ENCODE measurements around the gene FXYD7. TPM values are rescaled to one million over a fixed set of nuclear protein-coding genes. Genes with fewer than 3 reads are reported as not detected.

Gene FXYD7, protein sequence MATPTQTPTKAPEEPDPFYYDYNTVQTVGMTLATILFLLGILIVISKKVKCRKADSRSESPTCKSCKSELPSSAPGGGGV
- not detected in 2 replicates for total RNA-seq (2012; rRNA removed)
- 0.31 and 0.39 TPM in 2 replicates for polyA plus RNA-seq (2012; rRNA removed)
- 0.11 and 2.0 TPM in 2 replicates for polyA plus RNA-seq (2012; cell fraction: cytosol; rRNA removed)
- polyA plus RNA-seq (2012; cell fraction: nucleus; rRNA removed; ENCODE audit: low replicate concordance) = 0.35 and 0.60 TPM in 2 replicates
- not detected for Bru-seq, nascent RNA
- not detected for BruChase-seq, experiment 1, labeled RNA remaining after a 6-hour chase
- BruChase-seq, experiment 2, labeled RNA remaining after a 2-hour chase = not detected
- long read RNA-seq = 0 reads

DNA sequence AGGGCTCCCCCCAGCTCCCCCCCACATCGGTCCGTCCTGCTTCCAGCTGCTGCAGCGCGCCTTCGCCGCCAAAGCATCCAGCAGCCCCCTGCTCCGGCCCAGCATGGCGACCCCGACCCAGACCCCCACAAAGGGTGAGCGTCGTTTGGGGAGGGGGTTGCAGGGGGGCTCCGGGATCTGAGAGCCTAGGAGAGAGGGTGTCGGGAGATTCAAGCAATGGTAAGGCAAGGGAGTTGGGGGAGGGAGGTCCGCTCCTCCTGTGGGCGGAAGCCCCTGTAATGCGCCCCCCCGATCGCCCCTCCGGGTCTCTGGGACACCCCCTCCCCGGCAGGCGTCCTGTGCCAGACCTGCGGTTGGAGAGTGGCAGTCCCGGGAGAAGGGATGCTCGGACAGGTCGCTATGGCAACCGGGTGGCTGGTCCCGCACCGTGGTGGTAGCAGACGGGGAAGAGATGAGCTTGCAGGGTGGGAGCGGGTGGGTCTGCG lies at the start of gene FXYD7:
Gene FXYD7, plus strand, starts transcription at position 25 of the 485 bp plus-strand sequence. Its CDS starts 79 bp downstream, at position 104.
- peak within 1 kb of the TSS; percentile 18 for H2AK9ac ChIP-seq (replicated peaks; ENCODE audit: low read depth, low read length, poor library complexity)
- no peak within 1 kb of the TSS; the same call in 1 of the 2 replicates for H3K4me3 ChIP-seq (ENCODE audit: insufficient read depth, low read depth, low read length)
- TF ChIP-seq SMC3 (IDR thresholded peaks at IDR 0.05; ENCODE audit: low read depth, low read length) (no peak), MXI1 (IDR thresholded peaks at IDR 0.05; ENCODE audit: borderline replicate concordance, low read depth, low read length) (no peak), RFX5 (IDR thresholded peaks at IDR 0.05; ENCODE audit: low read depth, low read length) (no peak), NFE2L2 (IDR thresholded peaks at IDR 0.05; ENCODE audit: low read depth, low read length) (no peak), FOS (IDR thresholded peaks at IDR 0.05; ENCODE audit: low read depth, low read length) (no peak), BHLHE40 (IDR thresholded peaks at IDR 0.05; ENCODE audit: low read depth, low read length) (no peak), RCOR1 (IDR thresholded peaks at IDR 0.05; ENCODE audit: insufficient replicate concordance, low read length) (no peak), RAD21 (IDR thresholded peaks at IDR 0.05; ENCODE audit: low read length) (no peak), MAFK (IDR thresholded peaks at IDR 0.05; ENCODE audit: low read depth, low read length) (no peak), CHD1 (IDR thresholded peaks at IDR 0.05; ENCODE audit: low read depth, low read length) (no peak), MAZ (IDR thresholded peaks at IDR 0.05; ENCODE audit: borderline replicate concordance, low read depth, low read length) (no peak), POLR2A (IDR thresholded peaks at IDR 0.05; ENCODE audit: low read depth, low read length) (no peak)
- TF ChIP-seq, protein P1, sequence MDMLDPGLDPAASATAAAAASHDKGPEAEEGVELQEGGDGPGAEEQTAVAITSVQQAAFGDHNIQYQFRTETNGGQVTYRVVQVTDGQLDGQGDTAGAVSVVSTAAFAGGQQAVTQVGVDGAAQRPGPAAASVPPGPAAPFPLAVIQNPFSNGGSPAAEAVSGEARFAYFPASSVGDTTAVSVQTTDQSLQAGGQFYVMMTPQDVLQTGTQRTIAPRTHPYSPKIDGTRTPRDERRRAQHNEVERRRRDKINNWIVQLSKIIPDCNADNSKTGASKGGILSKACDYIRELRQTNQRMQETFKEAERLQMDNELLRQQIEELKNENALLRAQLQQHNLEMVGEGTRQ (IDR thresholded peaks at IDR 0.05; ENCODE audit: low read depth, low read length) = no peak
- TF ChIP-seq, protein P2, sequence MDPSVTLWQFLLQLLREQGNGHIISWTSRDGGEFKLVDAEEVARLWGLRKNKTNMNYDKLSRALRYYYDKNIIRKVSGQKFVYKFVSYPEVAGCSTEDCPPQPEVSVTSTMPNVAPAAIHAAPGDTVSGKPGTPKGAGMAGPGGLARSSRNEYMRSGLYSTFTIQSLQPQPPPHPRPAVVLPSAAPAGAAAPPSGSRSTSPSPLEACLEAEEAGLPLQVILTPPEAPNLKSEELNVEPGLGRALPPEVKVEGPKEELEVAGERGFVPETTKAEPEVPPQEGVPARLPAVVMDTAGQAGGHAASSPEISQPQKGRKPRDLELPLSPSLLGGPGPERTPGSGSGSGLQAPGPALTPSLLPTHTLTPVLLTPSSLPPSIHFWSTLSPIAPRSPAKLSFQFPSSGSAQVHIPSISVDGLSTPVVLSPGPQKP (IDR thresholded peaks at IDR 0.05; ENCODE audit: borderline replicate concordance, low read depth, low read length) = no peak
- TF ChIP-seq, protein P3, sequence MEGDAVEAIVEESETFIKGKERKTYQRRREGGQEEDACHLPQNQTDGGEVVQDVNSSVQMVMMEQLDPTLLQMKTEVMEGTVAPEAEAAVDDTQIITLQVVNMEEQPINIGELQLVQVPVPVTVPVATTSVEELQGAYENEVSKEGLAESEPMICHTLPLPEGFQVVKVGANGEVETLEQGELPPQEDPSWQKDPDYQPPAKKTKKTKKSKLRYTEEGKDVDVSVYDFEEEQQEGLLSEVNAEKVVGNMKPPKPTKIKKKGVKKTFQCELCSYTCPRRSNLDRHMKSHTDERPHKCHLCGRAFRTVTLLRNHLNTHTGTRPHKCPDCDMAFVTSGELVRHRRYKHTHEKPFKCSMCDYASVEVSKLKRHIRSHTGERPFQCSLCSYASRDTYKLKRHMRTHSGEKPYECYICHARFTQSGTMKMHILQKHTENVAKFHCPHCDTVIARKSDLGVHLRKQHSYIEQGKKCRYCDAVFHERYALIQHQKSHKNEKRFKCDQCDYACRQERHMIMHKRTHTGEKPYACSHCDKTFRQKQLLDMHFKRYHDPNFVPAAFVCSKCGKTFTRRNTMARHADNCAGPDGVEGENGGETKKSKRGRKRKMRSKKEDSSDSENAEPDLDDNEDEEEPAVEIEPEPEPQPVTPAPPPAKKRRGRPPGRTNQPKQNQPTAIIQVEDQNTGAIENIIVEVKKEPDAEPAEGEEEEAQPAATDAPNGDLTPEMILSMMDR (conservative IDR thresholded peaks at IDR 0.05; ENCODE audit: low read depth, low read length) = no peak

More for the DNA sequence above, at the start of gene FXYD7:
- no peak within 1 kb of the TSS for H3K4ac ChIP-seq (ENCODE audit: low read depth, low read length)
- H3K4me2 ChIP-seq (ENCODE audit: low read depth, low read length) = peak within 1 kb of the TSS; percentile 22; the same call in 1 of the 2 replicates
- H3K36me3 ChIP-seq (ENCODE audit: control insufficient read depth, insufficient read depth, low read length) = no peaks in the 10 kb centered on the region
- H3K9ac ChIP-seq (ENCODE audit: low read depth, low read length) = no peak within 1 kb of the TSS
- H3K14ac ChIP-seq (replicated peaks; ENCODE audit: low read depth, low read length) = no peak within 1 kb of the TSS
- dilution Hi-C loops (cut with HindIII; ENCODE audit: low sequenced_read_pairs, unreplicated experiment) (no loop called here), in situ Hi-C loops (cut with MboI; ENCODE audit: low sequenced_read_pairs) (no loop called here), intact Hi-C loops (cut with micrococcal nuclease) (loop anchor here (5.0 kb wide), 1 partner anchor 124 kb away; the partner anchor contains the start of gene USF2)
- CTCF ChIA-PET = no interaction called here
- H3K27ac ChIP-seq (ENCODE audit: insufficient read depth, low read length) = no peak within 1 kb of the TSS
- H3K9me1 ChIP-seq (ENCODE audit: insufficient read depth, low read length) = peaks cover 3% of the 10 kb centered on the region; the same call in 1 of the 2 replicates
- DNase-seq = no peak
- no peak within 1 kb of the TSS for H3K18ac ChIP-seq (ENCODE audit: low read depth, low read length)
- peaks cover 31% of the 10 kb centered on the region for H3K27me3 ChIP-seq (ENCODE audit: control insufficient read depth, insufficient read depth, low read length)
- H2AFZ ChIP-seq (replicated peaks; ENCODE audit: low read length, poor library complexity) = peak within 1 kb of the TSS; percentile 66
- H3K4me1 ChIP-seq (ENCODE audit: control insufficient read depth, insufficient read depth, low read length) = peaks cover 17% of the 10 kb centered on the region
- H3K79me1 ChIP-seq (ENCODE audit: low read depth in 1 of 2, low read length in 2 of 2) = no peaks in the 10 kb centered on the region
- no peak within 1 kb of the TSS for H2BK5ac ChIP-seq (ENCODE audit: low read depth, low read length, poor library complexity, severe bottlenecking)
- no peak within 1 kb of the TSS for H2BK120ac ChIP-seq (ENCODE audit: low read depth, low read length)
- H2BK20ac ChIP-seq (ENCODE audit: low read depth, low read length) = no peak within 1 kb of the TSS
- no peak within 1 kb of the TSS for H2AK5ac ChIP-seq (ENCODE audit: low read depth, low read length)
- BruUV-seq (replicated peaks) = no TSS peak
- POLR2A ChIA-PET (ENCODE audit: unreplicated experiment) = no interaction called here
- no peak within 1 kb of the TSS for H4K8ac ChIP-seq (ENCODE audit: low read depth in 2 of 2, low read length in 2 of 2)
- no peak within 1 kb of the TSS for H4K91ac ChIP-seq (ENCODE audit: insufficient read depth, low read depth, low read length)
- no peak within 1 kb of the TSS for H2BK15ac ChIP-seq (ENCODE audit: low read depth, low read length)
- no peak within 1 kb of the TSS for H4K5ac ChIP-seq (ENCODE audit: low read depth, low read length)
- no peaks in the 10 kb centered on the region for H3K9me3 ChIP-seq (ENCODE audit: control insufficient read depth, insufficient read depth, low read length)
- ATAC-seq (ENCODE audit: low read depth) = no peak
- WGBS, 2 experiments (ENCODE audit: extremely low coverage in 2 of 2, insufficient read length in 1 of 2) = no CpG with 5 or more reads among the region's 31 CpGs
- no peak within 1 kb of the TSS for H3K56ac ChIP-seq (ENCODE audit: extremely low read depth, insufficient read depth, low read length)
- no peak within 1 kb of the TSS for H3K23ac ChIP-seq (ENCODE audit: low read depth, low read length)
- no peaks in the 10 kb centered on the region for H4K20me1 ChIP-seq (ENCODE audit: insufficient read depth, low read length)
